ENCODE data around the gene LMTK2.

LMTK2 gene

DNA sequence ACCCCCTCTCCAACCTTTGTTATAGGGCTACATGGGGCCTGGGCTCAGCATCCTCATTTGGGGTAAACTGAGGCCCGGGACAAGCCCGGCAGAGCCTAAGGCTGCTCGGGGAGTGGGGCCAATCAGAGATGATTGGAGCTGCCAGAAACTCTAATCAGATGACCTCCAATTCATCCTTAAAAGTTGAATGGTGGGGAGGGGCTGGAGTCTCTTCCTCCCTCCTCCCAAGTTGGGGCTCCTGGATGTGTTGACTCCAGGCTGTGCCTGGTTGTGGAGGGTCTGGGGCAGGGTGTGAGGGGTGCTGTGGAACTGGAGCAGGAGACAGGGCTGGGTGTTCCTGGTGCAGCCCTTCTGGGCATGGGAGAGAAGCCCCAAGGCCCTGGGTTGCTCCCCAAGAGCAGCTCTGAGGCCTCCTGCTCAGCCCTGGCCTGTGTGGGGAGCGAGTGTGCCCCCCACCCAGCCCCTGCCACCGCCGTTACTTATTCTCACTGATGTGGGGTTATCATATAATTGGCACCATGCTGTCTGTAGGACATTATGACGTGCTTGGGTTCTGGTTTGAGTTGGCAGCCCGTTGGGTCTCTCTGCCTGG, 106.7 kb downstream of the LMTK2 start:
- no peak for DNase-seq (ENCODE audit: low read depth, low spot score)
- in situ Hi-C loops (cut with HindIII; ENCODE audit: low sequenced_read_pairs), result no loop called here
- TF ChIP-seq, protein P1, sequence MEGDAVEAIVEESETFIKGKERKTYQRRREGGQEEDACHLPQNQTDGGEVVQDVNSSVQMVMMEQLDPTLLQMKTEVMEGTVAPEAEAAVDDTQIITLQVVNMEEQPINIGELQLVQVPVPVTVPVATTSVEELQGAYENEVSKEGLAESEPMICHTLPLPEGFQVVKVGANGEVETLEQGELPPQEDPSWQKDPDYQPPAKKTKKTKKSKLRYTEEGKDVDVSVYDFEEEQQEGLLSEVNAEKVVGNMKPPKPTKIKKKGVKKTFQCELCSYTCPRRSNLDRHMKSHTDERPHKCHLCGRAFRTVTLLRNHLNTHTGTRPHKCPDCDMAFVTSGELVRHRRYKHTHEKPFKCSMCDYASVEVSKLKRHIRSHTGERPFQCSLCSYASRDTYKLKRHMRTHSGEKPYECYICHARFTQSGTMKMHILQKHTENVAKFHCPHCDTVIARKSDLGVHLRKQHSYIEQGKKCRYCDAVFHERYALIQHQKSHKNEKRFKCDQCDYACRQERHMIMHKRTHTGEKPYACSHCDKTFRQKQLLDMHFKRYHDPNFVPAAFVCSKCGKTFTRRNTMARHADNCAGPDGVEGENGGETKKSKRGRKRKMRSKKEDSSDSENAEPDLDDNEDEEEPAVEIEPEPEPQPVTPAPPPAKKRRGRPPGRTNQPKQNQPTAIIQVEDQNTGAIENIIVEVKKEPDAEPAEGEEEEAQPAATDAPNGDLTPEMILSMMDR (IDR thresholded peaks at IDR 0.05; ENCODE audit: low read depth, low read length), result no peak
- no peak overlapping the region for H3K4me3 ChIP-seq (ENCODE audit: low read depth, low read length)

DNA sequence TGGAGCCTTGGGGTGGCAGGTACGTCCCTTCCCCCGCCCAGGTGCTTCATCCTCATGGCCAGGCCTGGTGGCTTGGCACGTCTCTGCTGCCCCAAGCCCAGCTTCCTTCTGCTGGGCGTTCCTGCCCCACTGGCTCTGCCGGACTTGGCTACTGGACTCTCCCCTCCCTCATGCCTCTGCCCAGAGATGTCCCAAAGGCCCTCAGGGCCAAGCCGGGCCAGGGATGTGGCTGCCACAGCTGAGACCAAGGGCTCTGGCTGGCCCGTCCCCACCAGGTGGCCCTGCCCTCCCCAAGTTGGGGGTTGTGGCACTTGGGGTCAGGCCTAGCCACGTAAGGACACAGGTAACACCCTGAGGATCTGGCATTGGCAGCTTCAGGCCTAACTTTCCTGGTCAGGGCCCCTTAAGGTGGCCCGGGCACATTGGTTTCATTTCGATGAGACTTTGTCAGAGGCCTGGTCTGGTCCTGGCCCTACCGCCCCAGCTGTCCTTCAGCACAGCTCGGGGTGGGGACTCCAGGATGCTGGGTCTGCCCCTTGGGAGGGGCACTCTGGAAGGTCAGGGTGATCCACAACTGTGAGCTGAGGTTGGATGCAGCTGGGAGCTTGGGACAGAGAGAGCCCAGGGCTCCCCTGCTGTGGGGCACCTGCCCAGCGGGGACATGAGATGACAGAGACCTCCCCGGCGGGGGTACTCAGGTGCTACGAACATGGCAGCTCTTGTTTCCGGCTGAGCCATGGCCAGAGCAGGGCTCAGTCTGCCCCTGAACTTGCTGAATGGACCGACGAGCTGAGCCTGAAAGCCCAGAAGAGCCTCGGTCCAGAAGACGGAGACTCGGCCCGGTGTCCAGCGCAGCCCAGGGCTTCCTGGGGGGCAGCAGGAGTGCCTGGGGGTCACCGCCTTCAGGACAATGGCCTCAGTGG, 107.5 kb downstream of the LMTK2 start:
- no peak for DNase-seq (ENCODE audit: low read depth, low spot score)
- no peak overlapping the region for H3K4me3 ChIP-seq (ENCODE audit: low read depth, low read length)
- TF ChIP-seq, protein P1 (IDR thresholded peaks at IDR 0.05; ENCODE audit: low read depth, low read length), result no peak
- in situ Hi-C loops (cut with HindIII; ENCODE audit: low sequenced_read_pairs), result no loop called here

DNA sequence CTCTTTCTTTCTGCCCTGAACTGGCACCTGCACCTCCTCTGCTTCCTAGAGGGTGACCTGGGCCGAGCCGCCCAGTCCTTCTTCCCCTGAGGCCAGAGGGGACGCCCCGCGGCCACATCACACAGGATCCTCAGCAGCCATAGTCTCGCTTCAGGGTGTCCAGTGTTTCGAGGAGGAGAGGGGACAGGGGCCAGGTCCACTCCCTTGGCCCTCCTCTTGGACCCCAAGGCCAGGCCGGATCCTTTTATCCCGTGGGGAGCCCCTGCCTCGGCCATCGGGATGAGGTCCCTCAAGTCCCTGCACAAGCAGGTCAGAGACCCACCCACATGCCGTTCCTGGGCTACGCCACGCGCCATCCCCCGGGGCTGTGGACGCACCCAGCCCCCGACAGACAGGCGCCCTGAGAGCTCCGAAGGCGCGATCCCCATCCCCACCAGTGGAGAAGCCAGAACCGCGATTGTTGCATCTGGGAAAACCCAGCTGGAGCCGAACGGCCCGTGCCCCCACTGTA, 108.2 kb downstream of the LMTK2 start:
- in situ Hi-C loops (cut with HindIII; ENCODE audit: low sequenced_read_pairs), result no loop called here
- H3K4me3 ChIP-seq (ENCODE audit: low read depth, low read length), result no peak overlapping the region
- no peak for DNase-seq (ENCODE audit: low read depth, low spot score)
- TF ChIP-seq, protein P1 (IDR thresholded peaks at IDR 0.05; ENCODE audit: low read depth, low read length), result no peak

DNA sequence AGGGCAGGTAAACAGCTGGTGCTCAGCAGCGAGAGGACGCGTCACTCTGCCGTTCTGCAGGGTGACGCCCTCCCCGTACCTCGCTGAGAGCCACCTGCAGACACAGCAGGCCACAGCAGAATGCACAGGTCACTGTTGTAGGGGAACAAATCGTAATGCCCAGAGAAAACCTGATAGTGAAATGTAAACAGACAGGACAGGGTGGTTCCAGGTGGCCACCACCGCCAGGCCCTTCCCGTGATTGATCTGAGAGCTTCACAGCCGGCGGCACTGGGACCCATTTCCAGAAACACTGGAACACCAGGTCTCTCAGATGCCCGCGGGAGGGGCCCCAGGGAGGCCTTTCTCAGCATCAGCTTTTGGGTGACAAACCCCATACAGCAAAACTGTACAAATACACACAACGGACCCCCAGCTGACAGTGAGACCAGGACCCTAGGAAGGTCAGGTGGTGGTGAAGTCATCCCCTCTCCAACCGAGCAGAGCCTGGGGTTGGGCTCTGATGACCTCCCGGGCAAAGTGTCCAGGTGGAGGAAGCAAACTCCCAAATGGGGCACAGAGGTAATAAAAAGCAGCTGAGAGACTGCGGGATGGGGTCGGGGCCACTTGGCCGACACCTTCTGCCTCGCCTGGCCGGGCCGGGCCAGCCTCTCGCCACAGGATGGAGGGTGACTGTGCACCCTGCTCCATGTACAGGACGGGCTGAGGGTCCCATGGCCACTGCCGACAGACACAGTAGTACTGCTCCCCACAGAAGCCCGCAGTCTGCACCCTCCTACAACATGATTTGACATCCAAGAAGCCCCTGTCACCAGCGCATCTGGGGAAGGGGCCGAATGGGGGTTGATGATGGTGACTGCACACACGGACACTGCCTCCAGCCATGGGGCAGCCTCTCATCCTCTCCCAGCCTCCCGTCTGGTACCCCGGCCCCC, 109.2 kb downstream of the LMTK2 start:
- H3K4me3 ChIP-seq (ENCODE audit: low read depth, low read length), result no peak overlapping the region
- in situ Hi-C loops (cut with HindIII; ENCODE audit: low sequenced_read_pairs), result no loop called here
- DNase-seq (ENCODE audit: low read depth, low spot score), result no peak
- TF ChIP-seq, protein P1 (IDR thresholded peaks at IDR 0.05; ENCODE audit: low read depth, low read length), result no peak

DNA sequence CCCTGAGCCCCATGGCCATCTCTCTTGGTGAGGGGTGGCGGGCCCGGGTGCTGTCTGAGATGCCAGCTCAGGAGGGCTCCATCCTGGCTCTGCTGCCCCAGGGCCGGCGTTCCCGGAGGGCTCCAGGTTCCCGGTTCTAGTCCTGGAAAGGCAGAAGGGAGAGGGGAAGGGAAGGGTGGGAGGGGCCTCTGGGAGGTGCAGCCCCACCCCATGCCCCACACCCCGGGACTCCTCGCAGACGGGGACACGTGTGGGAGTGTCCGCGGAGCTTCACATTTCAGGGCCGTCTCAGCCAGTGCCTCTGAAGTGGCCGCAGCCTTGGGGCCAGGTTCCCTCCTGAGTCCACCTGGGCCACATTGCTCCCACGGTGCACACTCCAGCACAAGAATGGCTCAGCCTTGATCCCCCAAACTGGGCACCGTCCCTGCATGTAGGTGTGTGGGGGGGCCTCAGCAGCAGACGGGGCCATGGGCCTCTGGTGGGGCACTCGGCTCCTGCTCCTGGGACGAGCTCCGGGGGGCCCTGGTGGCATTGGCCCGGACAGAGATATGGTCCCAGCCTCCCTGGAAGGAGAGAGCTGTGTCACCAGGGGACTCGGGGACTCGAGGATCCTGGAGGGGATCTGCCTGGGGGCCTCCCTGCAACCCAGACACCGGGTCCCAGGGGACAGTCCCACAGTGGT, 110.4 kb downstream of the LMTK2 start:
- TF ChIP-seq, protein P1 (IDR thresholded peaks at IDR 0.05; ENCODE audit: low read depth, low read length), result no peak
- in situ Hi-C loops (cut with HindIII; ENCODE audit: low sequenced_read_pairs), result no loop called here
- no peak for DNase-seq (ENCODE audit: low read depth, low spot score)
- H3K4me3 ChIP-seq (ENCODE audit: low read depth, low read length), result no peak overlapping the region
